H1 (cell line): ENCODE results near the gene SLX4IP. TPM values are rescaled to one million over a fixed set of nuclear protein-coding genes. Genes with fewer than 3 reads are reported as not detected.

Experiments
- CTCF ChIA-PET: fragments of 300-600 bp; sonication (Branson Sonifier 250); formaldehyde crosslinking; loops from one replicate; lab custom pipeline; 2021; ENCODE audit not compliant: partially characterized antibody; lab: Charles Lee
- POLR2A ChIA-PET: fragments of 300-600 bp; sonication (Branson Sonifier 250); formaldehyde crosslinking; loops from one replicate; lab custom pipeline; 2021; ENCODE audit warnings: inconsistent platforms; ENCODE audit not compliant: partially characterized antibody; lab: Charles Lee
- DNase-seq, 2 experiments: peaks; one replicate each; pipeline versions ENCODE4 v3.0.0 to v3.0.0-alpha.2; 2010 to 2022; ENCODE audit warnings: low spot score in 2 of 2, low read depth in 1 of 2, mixed read lengths in 1 of 2
- FAIRE-seq: peaks from 2 replicates; lab custom pipeline; 2011; peaks lifted over from hg19 to GRCh38; lab: Jason Lieb, UNC
- H2AFZ ChIP-seq: 2 replicates; pipeline ENCODE4 v1.8.1; 2012; ENCODE audit warnings: low read length, inconsistent platforms
- H2AK5ac ChIP-seq: 2 replicates; pipeline ENCODE4 v1.6.1; 2013; ENCODE audit warnings: low read depth, low read length
- H2BK120ac ChIP-seq: replicated peaks from 2 replicates; pipeline ENCODE3; 2013; ENCODE audit warnings: low read depth, low read length, inconsistent platforms
- H2BK12ac ChIP-seq: 2 replicates; pipeline ENCODE4 v1.6.1; 2013; ENCODE audit warnings: low read depth, low read length
- H2BK15ac ChIP-seq: 2 replicates; pipeline ENCODE4 v1.6.1; 2013; ENCODE audit warnings: low read length
- H2BK20ac ChIP-seq: 2 replicates; pipeline ENCODE4 v1.6.1; 2013; ENCODE audit warnings: low read length
- H2BK5ac ChIP-seq: 2 replicates; pipeline ENCODE4 v1.6.1; 2013; ENCODE audit warnings: low read depth, low read length
- H3K14ac ChIP-seq: 2 replicates; pipeline ENCODE4 v1.6.1; 2013; ENCODE audit warnings: inconsistent platforms; ENCODE audit not compliant: insufficient read length
- H3K18ac ChIP-seq: 2 replicates; pipeline ENCODE4 v1.6.1; 2013; ENCODE audit warnings: low read length; ENCODE audit errors: extremely low read depth
- H3K23ac ChIP-seq: 2 replicates; pipeline ENCODE4 v1.6.1; 2013; ENCODE audit warnings: inconsistent platforms; ENCODE audit not compliant: insufficient read length
- H3K23me2 ChIP-seq: 2 replicates; pipeline ENCODE4 v1.6.1; 2013; ENCODE audit warnings: low read depth, low read length
- H3K27ac ChIP-seq: 2 replicates; pipeline ENCODE4 v1.6.1; 2011; ENCODE audit warnings: low read depth, low read length, inconsistent platforms
- H3K27me3 ChIP-seq, 4 experiments: replicated peaks in 1 of 4; 1 replicate in 1 of 4; 2 replicates in 3 of 4; pipeline versions ENCODE4 v1.6.1 to v1.8.1; 2011 to 2013; ENCODE audit warnings: low read length in 3 of 4, mild to moderate bottlenecking in 3 of 4, inconsistent platforms in 2 of 4, mixed read lengths in 2 of 4, moderate library complexity in 1 of 4; ENCODE audit not compliant: control insufficient read depth in 3 of 4, insufficient read depth in 3 of 4; ENCODE audit errors: extremely low read depth in 1 of 4
- H3K36me3 ChIP-seq, 4 experiments: 2 replicates each; pipeline versions ENCODE4 v1.6.1 to v1.8.1; 2011 to 2013; ENCODE audit warnings: mild to moderate bottlenecking in 4 of 4, low read length in 3 of 4, moderate library complexity in 2 of 4, control low read depth in 1 of 4, inconsistent platforms in 1 of 4; ENCODE audit not compliant: insufficient read depth in 4 of 4, control insufficient read depth in 2 of 4
- H3K4ac ChIP-seq: replicated peaks from 2 replicates; pipeline ENCODE3; 2013; ENCODE audit warnings: low read length, low read depth, mixed read lengths, inconsistent platforms; ENCODE audit not compliant: insufficient read length
- H3K4me1 ChIP-seq, 4 experiments: replicated peaks in 1 of 4; 1 replicate in 1 of 4; 2 replicates in 3 of 4; pipeline versions ENCODE4 v1.6.1 to v1.8.1; 2011 to 2013; ENCODE audit warnings: low read length in 3 of 4, inconsistent platforms in 2 of 4, mixed read lengths in 1 of 4; ENCODE audit not compliant: insufficient read depth in 4 of 4, control insufficient read depth in 3 of 4
- H3K4me2 ChIP-seq, 2 experiments: 2 replicates each; pipeline versions ENCODE4 v1.6.1 to v1.8.1; 2011 to 2013; ENCODE audit warnings: low read depth in 2 of 2, low read length in 2 of 2, control low read depth in 1 of 2, inconsistent platforms in 1 of 2, mild to moderate bottlenecking in 1 of 2; ENCODE audit not compliant: insufficient read depth in 1 of 2
- H3K4me3 ChIP-seq, 4 experiments: fragments of 200-600, 300-600 bp in 1 of 4; sonication (generic), shearing (Covaris generic), sonication (Bioruptor Twin) in 1 of 4; 2 replicates each; pipeline versions ENCODE4 v1.5.1 to v1.8.1; 2011 to 2016; ENCODE audit warnings: low read length in 4 of 4, low read depth in 3 of 4, control low read depth in 2 of 4, inconsistent platforms in 2 of 4, mild to moderate bottlenecking in 2 of 4, mixed read lengths in 1 of 4, moderate library complexity in 1 of 4; ENCODE audit not compliant: insufficient read depth in 2 of 4; ENCODE audit errors: extremely low read depth in 1 of 4
- H3K56ac ChIP-seq: replicated peaks from 2 replicates; pipeline ENCODE3; 2013; ENCODE audit warnings: low read depth, mild to moderate bottlenecking, mixed read lengths, low read length, inconsistent platforms; ENCODE audit not compliant: insufficient read length
- H3K79me1 ChIP-seq: 2 replicates; pipeline ENCODE4 v1.6.1; 2013; ENCODE audit warnings: low read depth, low read length, control low read depth
- H3K79me2 ChIP-seq, 2 experiments: 2 replicates each; pipeline versions ENCODE4 v1.6.1 to v1.8.1; 2012 to 2013; ENCODE audit warnings: low read length in 2 of 2, mild to moderate bottlenecking in 2 of 2, inconsistent platforms in 1 of 2; ENCODE audit not compliant: insufficient read depth in 2 of 2, control insufficient read depth in 1 of 2
- H3K9ac ChIP-seq, 4 experiments: replicated peaks in 1 of 4; 1 replicate in 1 of 4; 2 replicates in 3 of 4; pipeline versions ENCODE4 v1.6.1 to v1.8.1; 2011 to 2013; ENCODE audit warnings: low read depth in 3 of 4, low read length in 3 of 4, control low read depth in 2 of 4, mild to moderate bottlenecking in 2 of 4, moderate library complexity in 2 of 4, inconsistent platforms in 1 of 4; ENCODE audit errors: extremely low read depth in 1 of 4
- H3K9me3 ChIP-seq, 2 experiments: 2 replicates each; pipeline versions ENCODE4 v1.6.1 to v1.8.1; 2012 to 2013; ENCODE audit warnings: mild to moderate bottlenecking in 2 of 2, moderate library complexity in 2 of 2, control low read depth in 1 of 2, inconsistent platforms in 1 of 2, low read depth in 1 of 2, low read length in 1 of 2, mixed read lengths in 1 of 2; ENCODE audit not compliant: insufficient read depth in 2 of 2
- H4K20me1 ChIP-seq, 2 experiments: replicated peaks in 1 of 2; 2 replicates each; pipeline versions ENCODE3 to v1.8.1; 2011 to 2013; ENCODE audit warnings: inconsistent platforms in 2 of 2, low read length in 2 of 2, mild to moderate bottlenecking in 1 of 2; ENCODE audit not compliant: insufficient read depth in 2 of 2, control insufficient read depth in 1 of 2
- H4K5ac ChIP-seq: 2 replicates; pipeline ENCODE4 v1.6.1; 2013; ENCODE audit warnings: low read length, low read depth, mixed read lengths, inconsistent platforms; ENCODE audit not compliant: insufficient read length
- H4K8ac ChIP-seq: 2 replicates; pipeline ENCODE4 v1.8.0; 2013; ENCODE audit warnings: mild to moderate bottlenecking, moderate library complexity, low read length, inconsistent platforms; ENCODE audit not compliant: insufficient read depth; ENCODE audit errors: extremely low read depth
- H4K91ac ChIP-seq: replicated peaks from 2 replicates; pipeline ENCODE3; 2013; ENCODE audit warnings: low read length, mixed read lengths, inconsistent platforms; ENCODE audit not compliant: insufficient read length
- CHD1 ChIP-seq: IDR thresholded peaks from 2 replicates; pipeline ENCODE4 v1.6.1; 2012; ENCODE audit warnings: low read depth, low read length, improper control_type of control experiment
- EGR1 ChIP-seq: IDR thresholded peaks from 2 replicates; pipeline ENCODE4 v1.6.1; 2011; ENCODE audit warnings: low read depth, low read length, borderline replicate concordance
- FOSL1 ChIP-seq: IDR thresholded peaks from 2 replicates; pipeline ENCODE4 v1.6.1; 2011; ENCODE audit warnings: mild to moderate bottlenecking, low read depth, low read length, moderate library complexity; ENCODE audit not compliant: insufficient read depth
- GABPA ChIP-seq: IDR thresholded peaks from 2 replicates; pipeline ENCODE4 v1.6.1; 2011; ENCODE audit warnings: mild to moderate bottlenecking, low read length, moderate library complexity, borderline replicate concordance; ENCODE audit not compliant: insufficient read depth
- POLR2AphosphoS5 ChIP-seq: IDR thresholded peaks from 2 replicates; pipeline ENCODE4 v1.6.1; 2011; ENCODE audit warnings: low read depth, low read length
- TEAD4 ChIP-seq: IDR thresholded peaks from 2 replicates; pipeline ENCODE4 v1.6.1; 2012; ENCODE audit warnings: low read depth, low read length, inconsistent platforms, mixed read lengths
- WGBS, 2 experiments: shearing (Covaris generic) in 1 of 2; methylation state at CpG; one replicate each; pipeline versions ENCODE4 v1.1.6 to v1.1.7; 2013 to 2015; ENCODE audit warnings: low lambda C conversion rate in 2 of 2, mixed read lengths in 2 of 2, inconsistent platforms in 1 of 2, low coverage in 1 of 2, missing lambda C conversion rate in 1 of 2; ENCODE audit not compliant: insufficient replicate concordance in 2 of 2, insufficient coverage in 1 of 2, insufficient read length in 1 of 2; ENCODE audit errors: extremely low coverage in 1 of 2, missing lambda C conversion rate in 1 of 2; 5-methylcytosine and 5-hydroxymethylcytosine counted together
- polyA plus RNA-seq, 7 experiments: library from polyadenylated mRNA; depleted of rRNA in 3 of 7; stranded (reverse) in 5 of 7; unstranded in 2 of 7; fragments of >200 nt in 5 of 7; fragments of 200-250 nt in 2 of 7; gene quantifications; 1 replicate in 5 of 7; 2 replicates in 1 of 7; 4 replicates in 1 of 7; pipeline versions ENCODE4 v1.2.1 to v1.2.3, GENCODE V29; 2011 to 2013; ENCODE audit warnings: missing spikeins in 2 of 7, mixed read lengths in 2 of 7
- total RNA-seq: library from RNA; stranded (reverse); fragmentation: NEBNext Ultra II Directional; extraction: Animal tissue kit (Norgen Biotek cat#: 25700); gene quantifications from 2 replicates; pipeline ENCODE4 v1.2.1, GENCODE V29; 2021

SLX4IP gene
- total and polyA plus RNA-seq, 2 of the 8 experiments (the other 6 are each of a cell fraction or from before 2014, with no cell fraction given) = 2.4 to 8.7 TPM

DNA sequence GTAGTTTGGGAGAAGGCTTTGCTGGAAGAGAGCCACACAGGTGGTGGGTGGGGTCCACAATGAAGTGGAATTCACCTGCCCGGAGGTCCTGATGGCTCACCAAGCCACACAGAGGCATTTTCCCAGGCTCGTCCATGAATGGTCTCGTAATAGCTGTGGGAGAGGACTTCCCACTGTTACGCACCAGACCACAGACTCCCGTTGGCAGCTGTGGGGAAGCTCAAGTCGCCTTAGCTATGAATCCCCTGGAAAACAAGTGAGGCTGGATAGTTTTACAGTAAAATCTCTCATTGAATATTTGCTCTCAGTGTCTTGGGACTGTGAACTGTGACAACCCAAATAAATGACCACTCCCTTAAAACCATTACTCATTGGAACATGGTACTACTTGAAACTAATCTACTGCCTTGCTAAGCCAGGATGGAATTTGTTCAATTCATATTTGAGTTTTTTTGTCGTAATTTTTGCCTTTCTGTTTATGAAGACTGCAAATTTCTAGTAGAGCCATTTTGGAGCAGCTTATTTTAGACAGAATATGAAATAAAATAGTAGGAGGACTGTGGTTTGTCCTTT is 159.3 kb downstream of the SLX4IP start:
- H3K9me3 ChIP-seq = no peaks in the 10 kb centered on the region
- H3K23me2 ChIP-seq = no peaks in the 10 kb centered on the region
- no peak for FAIRE-seq
- H3K27me3 ChIP-seq = no peaks in the 10 kb centered on the region
- no peaks in the 10 kb centered on the region for H3K79me1 ChIP-seq
- no peak overlapping the region for H2BK120ac ChIP-seq
- no peak overlapping the region for H2AFZ ChIP-seq
- H3K23ac ChIP-seq = no peak overlapping the region
- no peaks in the 10 kb centered on the region for H3K4me1 ChIP-seq
- H3K4ac ChIP-seq = no peak overlapping the region
- H3K56ac ChIP-seq = no peak overlapping the region
- no peak overlapping the region for H2BK12ac ChIP-seq
- H4K8ac ChIP-seq = no peak overlapping the region
- no peak overlapping the region for H2BK15ac ChIP-seq
- CTCF ChIA-PET = interaction anchor here (1.0 to 2.9 kb wide), 7 partner anchors 8 to 129 kb away, joined by 3 to 12 read pairs (median 4); no protein-coding TSS in a partner anchor
- no peak overlapping the region for H3K18ac ChIP-seq
- 89% methylated on average over 7 of the region's 7 CpGs; no CpG with 5 or more reads in 1 of the 2 experiments for WGBS, 2 experiments
- no peak overlapping the region for H2BK20ac ChIP-seq
- H3K4me3 ChIP-seq = no peak overlapping the region
- POLR2A ChIA-PET = interaction anchor here (0.6 kb wide), 1 partner anchor 674 kb away, joined by 4 read pairs; no protein-coding TSS in a partner anchor
- DNase-seq = no peak
- no peak overlapping the region for H3K14ac ChIP-seq
- H3K36me3 ChIP-seq = no peaks in the 10 kb centered on the region
- TF ChIP-seq POLR2AphosphoS5 (no peak), FOSL1 (no peak), TEAD4 (no peak), CHD1 (no peak), GABPA (no peak), EGR1 (no peak)
- H3K9ac ChIP-seq = no peak overlapping the region
- no peak overlapping the region for H2BK5ac ChIP-seq
- no peak overlapping the region for H2AK5ac ChIP-seq
- H4K91ac ChIP-seq = no peak overlapping the region
- H4K5ac ChIP-seq = no peak overlapping the region
- no peak overlapping the region for H3K4me2 ChIP-seq
- H4K20me1 ChIP-seq = no peaks in the 10 kb centered on the region
- H3K79me2 ChIP-seq = no peaks in the 10 kb centered on the region
- H3K27ac ChIP-seq = no peak overlapping the region
